HL-60 (cell line): ENCODE results near the gene MTCL3.

ENCODE experiments used
- DNase-seq, 2 experiments: peaks; one replicate each; pipeline ENCODE4 v3.0.0-alpha.2; 2010 to 2020; ENCODE audit warnings: low read depth in 1 of 2, low spot score in 1 of 2
- H3K27ac ChIP-seq: fragments of 250-450 bp; sonication (Bioruptor Pico); replicated peaks from 2 replicates; pipeline ENCODE4 v1.5.1; 2020; ENCODE audit warnings: mild to moderate bottlenecking, moderate library complexity
- H3K27me3 ChIP-seq: fragments of 250-450 bp; sonication (Bioruptor Pico); 2 replicates; pipeline ENCODE4 v1.5.1; 2021; ENCODE audit warnings: mild to moderate bottlenecking, moderate library complexity; ENCODE audit not compliant: insufficient read depth, poor library complexity, severe bottlenecking
- H3K4me3 ChIP-seq: replicated peaks from 2 replicates; pipeline ENCODE4 v1.5.1; 2011; ENCODE audit warnings: mild to moderate bottlenecking, control low read depth, low read length; ENCODE audit not compliant: insufficient read depth
- GABPA ChIP-seq: IDR thresholded peaks from 2 replicates; pipeline ENCODE4 v1.6.1; 2012; ENCODE audit warnings: low read depth
- POLR2AphosphoS5 ChIP-seq: IDR thresholded peaks from 2 replicates; pipeline ENCODE4 v1.6.1; 2012; ENCODE audit warnings: low read depth
- SPI1 ChIP-seq: IDR thresholded peaks from 2 replicates; pipeline ENCODE4 v1.6.1; 2012; ENCODE audit warnings: low read depth, mild to moderate bottlenecking, borderline replicate concordance
- TF ChIP-seq, protein P1 (sequence below): IDR thresholded peaks from one replicate; pipeline ENCODE4 v1.5.1; 2011; ENCODE audit warnings: low read length, control low read depth, inconsistent platforms; ENCODE audit not compliant: insufficient read depth
- TF ChIP-seq, protein P2 (sequence below): IDR thresholded peaks from 2 replicates; pipeline ENCODE4 v1.6.1; 2012; ENCODE audit warnings: low read depth; ENCODE audit not compliant: insufficient replicate concordance

The MTCL3 gene

DNA sequence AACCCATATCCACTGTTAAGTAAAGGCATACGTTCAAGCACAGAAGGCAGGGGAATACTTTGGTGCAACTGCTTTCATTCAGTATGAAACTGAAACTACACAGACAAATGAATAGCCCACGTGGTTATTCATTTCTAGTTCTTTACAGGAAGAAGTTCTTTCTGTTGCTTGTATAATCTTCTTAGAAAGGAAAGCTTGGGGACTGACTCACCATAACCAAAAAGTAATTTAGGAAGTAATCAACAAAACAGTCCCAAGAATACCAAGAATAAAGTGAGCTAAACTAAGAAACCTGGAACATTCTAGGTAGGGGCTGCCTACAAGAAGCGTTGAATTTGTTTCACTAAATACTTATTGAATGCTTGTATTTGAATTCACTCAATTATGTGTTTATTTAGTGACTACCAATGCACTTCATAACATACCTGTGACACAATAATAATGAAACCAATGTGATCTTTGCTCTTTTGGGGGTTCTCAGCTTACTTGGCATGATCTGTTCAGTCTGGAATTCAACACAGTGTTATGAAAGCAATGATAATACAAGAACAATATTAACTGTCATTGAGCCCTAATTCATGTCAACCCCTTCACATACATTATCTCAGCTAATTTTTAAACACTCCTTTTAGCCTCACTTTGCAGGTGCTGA lies 34.8 kb downstream of the MTCL3 start:
- no peaks in the 10 kb centered on the region for H3K27me3 ChIP-seq
- no peak overlapping the region for H3K27ac ChIP-seq
- H3K4me3 ChIP-seq: no peak overlapping the region
- DNase-seq: no peak
- TF ChIP-seq POLR2AphosphoS5: no peak
- TF ChIP-seq, protein P1, sequence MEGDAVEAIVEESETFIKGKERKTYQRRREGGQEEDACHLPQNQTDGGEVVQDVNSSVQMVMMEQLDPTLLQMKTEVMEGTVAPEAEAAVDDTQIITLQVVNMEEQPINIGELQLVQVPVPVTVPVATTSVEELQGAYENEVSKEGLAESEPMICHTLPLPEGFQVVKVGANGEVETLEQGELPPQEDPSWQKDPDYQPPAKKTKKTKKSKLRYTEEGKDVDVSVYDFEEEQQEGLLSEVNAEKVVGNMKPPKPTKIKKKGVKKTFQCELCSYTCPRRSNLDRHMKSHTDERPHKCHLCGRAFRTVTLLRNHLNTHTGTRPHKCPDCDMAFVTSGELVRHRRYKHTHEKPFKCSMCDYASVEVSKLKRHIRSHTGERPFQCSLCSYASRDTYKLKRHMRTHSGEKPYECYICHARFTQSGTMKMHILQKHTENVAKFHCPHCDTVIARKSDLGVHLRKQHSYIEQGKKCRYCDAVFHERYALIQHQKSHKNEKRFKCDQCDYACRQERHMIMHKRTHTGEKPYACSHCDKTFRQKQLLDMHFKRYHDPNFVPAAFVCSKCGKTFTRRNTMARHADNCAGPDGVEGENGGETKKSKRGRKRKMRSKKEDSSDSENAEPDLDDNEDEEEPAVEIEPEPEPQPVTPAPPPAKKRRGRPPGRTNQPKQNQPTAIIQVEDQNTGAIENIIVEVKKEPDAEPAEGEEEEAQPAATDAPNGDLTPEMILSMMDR: no peak
- no peak for TF ChIP-seq SPI1
- no peak for TF ChIP-seq GABPA
- TF ChIP-seq, protein P2, sequence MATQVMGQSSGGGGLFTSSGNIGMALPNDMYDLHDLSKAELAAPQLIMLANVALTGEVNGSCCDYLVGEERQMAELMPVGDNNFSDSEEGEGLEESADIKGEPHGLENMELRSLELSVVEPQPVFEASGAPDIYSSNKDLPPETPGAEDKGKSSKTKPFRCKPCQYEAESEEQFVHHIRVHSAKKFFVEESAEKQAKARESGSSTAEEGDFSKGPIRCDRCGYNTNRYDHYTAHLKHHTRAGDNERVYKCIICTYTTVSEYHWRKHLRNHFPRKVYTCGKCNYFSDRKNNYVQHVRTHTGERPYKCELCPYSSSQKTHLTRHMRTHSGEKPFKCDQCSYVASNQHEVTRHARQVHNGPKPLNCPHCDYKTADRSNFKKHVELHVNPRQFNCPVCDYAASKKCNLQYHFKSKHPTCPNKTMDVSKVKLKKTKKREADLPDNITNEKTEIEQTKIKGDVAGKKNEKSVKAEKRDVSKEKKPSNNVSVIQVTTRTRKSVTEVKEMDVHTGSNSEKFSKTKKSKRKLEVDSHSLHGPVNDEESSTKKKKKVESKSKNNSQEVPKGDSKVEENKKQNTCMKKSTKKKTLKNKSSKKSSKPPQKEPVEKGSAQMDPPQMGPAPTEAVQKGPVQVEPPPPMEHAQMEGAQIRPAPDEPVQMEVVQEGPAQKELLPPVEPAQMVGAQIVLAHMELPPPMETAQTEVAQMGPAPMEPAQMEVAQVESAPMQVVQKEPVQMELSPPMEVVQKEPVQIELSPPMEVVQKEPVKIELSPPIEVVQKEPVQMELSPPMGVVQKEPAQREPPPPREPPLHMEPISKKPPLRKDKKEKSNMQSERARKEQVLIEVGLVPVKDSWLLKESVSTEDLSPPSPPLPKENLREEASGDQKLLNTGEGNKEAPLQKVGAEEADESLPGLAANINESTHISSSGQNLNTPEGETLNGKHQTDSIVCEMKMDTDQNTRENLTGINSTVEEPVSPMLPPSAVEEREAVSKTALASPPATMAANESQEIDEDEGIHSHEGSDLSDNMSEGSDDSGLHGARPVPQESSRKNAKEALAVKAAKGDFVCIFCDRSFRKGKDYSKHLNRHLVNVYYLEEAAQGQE: no peak

DNA sequence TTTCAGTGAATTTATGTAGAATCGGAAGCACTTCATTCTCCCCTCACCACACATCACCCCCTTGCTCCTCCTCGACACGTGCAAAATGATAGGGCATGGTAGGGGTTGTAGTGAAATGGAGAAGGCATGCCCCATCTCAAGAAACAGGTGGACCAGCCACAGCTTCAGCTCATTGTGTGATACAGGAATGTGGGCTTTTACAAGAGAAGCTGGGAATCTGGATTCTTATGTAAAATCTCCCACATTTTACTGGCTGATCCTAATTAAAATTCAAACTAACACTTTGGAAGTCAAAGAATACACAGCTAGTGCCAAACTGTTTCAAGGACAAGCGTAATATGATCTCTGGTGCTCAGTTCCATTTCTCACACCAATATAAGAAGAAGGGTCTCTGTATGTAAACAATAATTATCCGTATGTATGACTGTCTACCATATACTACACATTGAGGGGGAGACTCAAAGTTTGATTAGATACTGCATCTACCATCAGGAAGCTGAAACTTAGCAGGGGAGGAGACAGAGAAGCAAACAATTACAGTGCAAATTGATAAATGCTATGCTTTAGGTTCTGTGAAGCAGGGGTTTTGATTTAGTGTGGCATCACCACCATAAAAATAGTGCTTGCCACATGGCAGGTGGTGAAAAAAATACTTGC lies 35.6 kb downstream of the MTCL3 start:
- DNase-seq: no peak
- TF ChIP-seq, protein P2: no peak
- TF ChIP-seq POLR2AphosphoS5 (no peak), SPI1 (no peak), GABPA (no peak)
- TF ChIP-seq, protein P1: no peak

DNA sequence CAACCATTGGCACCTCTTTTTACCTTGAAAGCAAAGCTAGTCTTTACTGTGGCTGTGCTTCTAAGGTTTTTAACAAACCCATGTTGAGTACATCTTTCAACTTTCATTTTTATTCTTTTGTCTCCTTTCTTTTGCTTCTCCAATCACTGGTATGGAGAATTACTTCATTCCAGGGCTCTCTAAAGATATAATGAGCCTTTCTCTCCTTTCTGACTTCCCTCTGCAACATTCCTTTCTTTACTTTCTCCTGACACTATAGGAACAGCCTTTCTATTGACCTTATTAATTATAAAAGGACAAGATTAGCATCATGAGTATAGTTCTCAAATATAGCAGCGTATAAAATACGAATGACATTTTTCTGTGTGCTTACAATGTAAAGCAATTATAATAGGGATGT lies 36.8 kb downstream of the MTCL3 start:
- Histone ChIP-seq H3K27ac (no peak overlapping the region), H3K27me3 (no peaks in the 10 kb centered on the region), H3K4me3 (no peak overlapping the region)
- no peak for DNase-seq
- TF ChIP-seq SPI1 (no peak), GABPA (no peak), POLR2AphosphoS5 (no peak)
- TF ChIP-seq, protein P1: no peak
- TF ChIP-seq, protein P2: no peak

More for the DNA sequence above, 35.6 kb downstream of the MTCL3 start:
- no peak overlapping the region for H3K4me3 ChIP-seq
- H3K27me3 ChIP-seq: no peaks in the 10 kb centered on the region
- H3K27ac ChIP-seq: no peak overlapping the region
